Small intestine (tissue), 7 donors: ENCODE measurements around the gene IFITM1. TPM values are rescaled to one million over a fixed set of nuclear protein-coding genes. Genes with fewer than 3 reads are reported as not detected.
"Not testable (repeated sequence)": the region's sequence is repeated elsewhere in the genome, so short reads cannot be mapped to it uniquely, and the experiment has no call there.

Experiments
- DNase-seq, 2 donors: peaks; one replicate each; pipeline versions ENCODE4 v3.0.0 to v3.0.0-alpha.2; 2013
- FAIRE-seq: peaks from 2 replicates; lab custom pipeline; 2012; peaks lifted over from hg19 to GRCh38; lab: Jason Lieb, UNC
- H3K27ac ChIP-seq, 3 donors: one replicate each; pipeline ENCODE4 v1.5.1; 2013; ENCODE audit warnings: low read length in 2 of 3, mild to moderate bottlenecking in 2 of 3, control low read depth in 1 of 3, inconsistent platforms in 1 of 3, low read depth in 1 of 3, moderate library complexity in 1 of 3
- H3K27me3 ChIP-seq, 3 donors: one replicate each; pipeline ENCODE4 v1.6.1; 2013; ENCODE audit warnings: low read length in 3 of 3, inconsistent platforms in 1 of 3; ENCODE audit not compliant: control insufficient read depth in 3 of 3, insufficient read depth in 3 of 3
- H3K36me3 ChIP-seq, 3 donors: one replicate each; pipeline ENCODE4 v1.6.1; 2013; ENCODE audit warnings: low read length in 3 of 3, inconsistent platforms in 1 of 3, low read depth in 1 of 3, mild to moderate bottlenecking in 1 of 3, moderate library complexity in 1 of 3; ENCODE audit not compliant: control insufficient read depth in 3 of 3, insufficient read depth in 2 of 3
- H3K4me1 ChIP-seq, 3 donors: one replicate each; pipeline ENCODE4 v1.6.1; 2013; ENCODE audit warnings: low read length in 2 of 3, inconsistent platforms in 1 of 3, low read depth in 1 of 3, mild to moderate bottlenecking in 1 of 3, moderate library complexity in 1 of 3; ENCODE audit not compliant: control insufficient read depth in 3 of 3, insufficient read depth in 2 of 3
- H3K4me3 ChIP-seq, 3 donors: one replicate each; pipeline ENCODE4 v1.5.1; 2013; ENCODE audit warnings: low read length in 3 of 3, control low read depth in 1 of 3, inconsistent platforms in 1 of 3, low read depth in 1 of 3, mild to moderate bottlenecking in 1 of 3, moderate library complexity in 1 of 3
- H3K9me3 ChIP-seq, 2 donors: one replicate each; pipeline ENCODE4 v1.6.1; 2013; ENCODE audit warnings: low read depth in 1 of 2, low read length in 1 of 2; ENCODE audit not compliant: control insufficient read depth in 2 of 2, insufficient read depth in 1 of 2
- WGBS, 3 donors: extraction: QIAGEN DNeasy Blood & Tissue Kit; methylation state at CpG; one replicate each; pipeline ENCODE4 v1.1.7; 2013; 5-methylcytosine and 5-hydroxymethylcytosine counted together
- polyA plus RNA-seq, 4 donors: library from polyadenylated mRNA; stranded (reverse) in 3 of 4; unstranded in 1 of 4; fragments of 200-250 nt in 3 of 4; fragments of 120-200 nt in 1 of 4; gene quantifications; one replicate each; pipeline versions ENCODE4 v1.2.1 to v1.2.3, GENCODE V29; 2013
- donor health status: healthy with polysubstance abuse.
- donor health status: control.
- donor health status: control.
- donor health status: Bipolar disorder and iron deficiency.
- donor health status: healthy.

Gene IFITM1
- polyA plus RNA-seq, 4 donors, result 8.9 to 520 (median 146) TPM

DNA sequence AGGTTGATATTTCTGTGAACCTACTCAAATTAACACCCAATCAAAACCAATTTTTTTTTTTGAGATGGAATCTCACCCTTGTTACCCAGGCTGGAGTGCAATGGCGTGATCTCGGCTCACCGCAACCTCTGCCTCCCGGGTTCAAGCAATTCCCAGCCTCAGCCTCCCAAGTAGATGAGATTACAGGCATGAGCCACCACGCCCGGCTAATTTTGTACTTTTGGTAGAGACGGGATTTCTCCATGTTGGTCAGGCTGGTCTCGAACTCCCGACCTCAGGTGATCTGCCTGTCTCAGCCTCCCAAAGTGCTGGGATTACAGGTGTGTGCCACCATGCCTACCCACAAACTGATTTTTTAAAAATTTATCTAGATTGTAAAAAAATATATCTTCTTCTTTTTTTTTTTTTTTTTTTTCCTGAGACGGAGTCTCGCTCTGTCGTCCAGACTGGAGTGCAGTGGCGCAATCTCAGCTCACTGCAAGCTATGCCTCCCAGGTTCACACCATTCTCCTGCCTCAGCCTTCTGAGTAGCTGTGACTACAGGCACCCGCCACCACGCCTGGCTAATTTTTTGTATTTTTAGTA lies 14.8 kb downstream of the IFITM1 start:
- peaks cover 0 to 33% (median 11%) of the 10 kb centered on the region in 3 donors for H3K4me1 ChIP-seq
- WGBS, 3 donors, result 92 to 95% (median 94%) methylated on average over 15 of the region's 15 CpGs
- not testable (repeated sequence) for H3K9me3 ChIP-seq, H3K27me3 ChIP-seq, FAIRE-seq, H3K4me3 ChIP-seq, DNase-seq, H3K36me3 ChIP-seq, H3K27ac ChIP-seq

- H3K27ac ChIP-seq, result no peak overlapping the region
- no peaks in the 10 kb centered on the region for H3K9me3 ChIP-seq
- FAIRE-seq (no peak), DNase-seq (no peak)
- WGBS, 3 donors, result 93 to 97% (median 93%) methylated on average over 2 of the region's 2 CpGs
- no peaks in the 10 kb centered on the region for H3K27me3 ChIP-seq
- H3K36me3 ChIP-seq, result no peaks in the 10 kb centered on the region
- peaks cover 0 to 36% (median 14%) of the 10 kb centered on the region in 3 donors for H3K4me1 ChIP-seq
- H3K4me3 ChIP-seq, result no peak overlapping the region
These were observed 16.0 kb downstream of the IFITM1 start for GRCh38 chr11:329886-330253.

- Histone ChIP-seq H3K9me3 (no peaks in the 10 kb centered on the region), H3K4me1 (peaks cover 0 to 36% (median 14%) of the 10 kb centered on the region in 3 donors), H3K27me3 (no peaks in the 10 kb centered on the region), H3K4me3 (no peak overlapping the region), H3K27ac (no peak overlapping the region), H3K36me3 (no peaks in the 10 kb centered on the region)
- 73 to 80% (median 78%) methylated on average over 14 of the region's 14 CpGs for WGBS, 3 donors
- DNase-seq, result no peak
- no peak for FAIRE-seq
These were observed 16.5 kb downstream of the IFITM1 start for GRCh38 chr11:330307-330693.

- WGBS, 3 donors, result 65 to 86% (median 75%) methylated on average over 34 of the region's 34 CpGs
- FAIRE-seq, result no peak
- H3K4me3 ChIP-seq, result no peak overlapping the region
These were observed 17.0 kb downstream of the IFITM1 start for GRCh38 chr11:330694-331357.

DNA sequence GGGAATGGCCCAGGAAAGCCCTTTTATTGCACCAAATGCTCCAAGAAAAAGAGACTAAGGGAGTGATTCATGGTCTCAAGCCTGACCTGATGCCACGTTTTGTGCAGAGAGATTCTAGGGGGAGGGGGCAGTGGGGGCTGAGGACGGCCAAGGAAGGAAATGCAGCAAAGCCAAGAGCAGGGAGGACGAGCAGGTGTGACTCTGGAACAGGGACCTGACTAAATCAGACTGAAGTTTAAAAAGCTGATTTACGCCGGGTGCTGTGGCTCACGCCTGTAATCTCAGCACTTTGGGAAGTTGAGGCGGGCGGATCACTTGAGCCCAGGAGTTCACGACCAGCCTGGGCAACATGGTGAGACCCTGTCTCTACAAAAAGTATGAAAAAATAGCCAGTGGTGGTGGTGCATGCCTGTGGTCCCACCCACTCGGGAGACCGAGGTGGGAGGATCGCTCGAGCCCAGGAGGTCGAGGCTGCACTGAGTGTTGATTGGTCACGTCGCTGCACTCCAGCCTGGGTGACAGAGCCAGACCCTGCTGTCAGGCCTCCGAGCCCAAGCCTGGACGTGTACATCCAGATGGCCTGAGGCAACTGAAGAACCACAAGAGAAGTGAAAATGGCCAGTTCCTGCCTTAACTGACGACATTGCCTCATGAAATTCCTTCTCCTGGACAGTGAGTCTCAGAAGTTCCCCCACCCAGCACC lies 17.7 kb downstream of the IFITM1 start:
- DNase-seq (no peak), FAIRE-seq (no peak)
- WGBS, 3 donors, result 82 to 88% (median 84%) methylated on average over 17 to 19 of the region's 19 CpGs
- no peak overlapping the region for H3K27ac ChIP-seq
- H3K9me3 ChIP-seq, result no peaks in the 10 kb centered on the region
- no peaks in the 10 kb centered on the region for H3K36me3 ChIP-seq
- H3K27me3 ChIP-seq, result no peaks in the 10 kb centered on the region
- H3K4me3 ChIP-seq, result no peak overlapping the region
- H3K4me1 ChIP-seq, result peaks cover 0 to 37% (median 13%) of the 10 kb centered on the region in 3 donors

More at GRCh38 chr11:330694-331357, 17.0 kb downstream of the IFITM1 start:
- H3K9me3 ChIP-seq, result no peaks in the 10 kb centered on the region
- H3K27ac ChIP-seq, result no peak overlapping the region
- peaks cover 0 to 37% (median 14%) of the 10 kb centered on the region in 3 donors for H3K4me1 ChIP-seq
- no peaks in the 10 kb centered on the region for H3K27me3 ChIP-seq
- no peak for DNase-seq
- H3K36me3 ChIP-seq, result no peaks in the 10 kb centered on the region

DNA sequence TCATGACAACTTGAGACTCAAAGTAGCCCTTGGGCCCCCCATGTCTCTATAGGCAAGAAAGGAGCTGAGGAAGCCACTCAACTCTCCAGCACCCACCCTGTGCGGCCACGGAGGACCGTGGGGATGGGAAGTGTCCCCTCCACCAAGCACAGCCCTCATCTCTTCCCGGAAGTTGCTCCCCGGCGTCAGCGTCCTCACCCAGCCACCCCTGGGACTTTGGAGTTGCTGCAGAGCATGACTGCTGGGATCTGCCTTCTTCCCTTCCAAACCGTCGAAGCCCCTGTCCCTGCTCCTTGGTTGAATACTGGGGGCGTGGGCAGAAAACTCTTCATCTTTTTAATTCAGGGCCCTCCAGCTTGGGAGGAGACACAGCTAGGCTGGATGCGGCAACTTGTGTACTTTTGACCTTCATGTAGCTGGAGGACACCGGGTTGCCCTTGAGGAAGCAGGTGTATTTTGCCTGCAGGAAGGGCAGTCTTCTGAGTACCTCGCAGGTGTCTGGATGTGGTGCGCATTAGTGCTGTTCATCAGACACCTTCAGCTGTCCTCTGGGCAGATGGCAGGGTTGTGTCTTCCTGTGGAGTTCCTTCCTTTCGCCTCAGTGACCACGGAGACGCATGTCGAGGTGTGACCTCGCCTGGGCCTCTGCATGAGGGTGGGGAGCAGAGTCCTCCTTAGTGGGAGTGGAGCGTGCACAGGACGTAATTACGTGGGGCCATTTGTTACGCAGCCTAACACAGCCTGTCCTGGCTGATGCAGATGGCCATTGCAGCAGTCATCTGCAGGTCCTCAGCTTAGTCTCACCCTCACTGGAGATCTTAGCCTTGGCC lies 19.0 kb downstream of the IFITM1 start:
- FAIRE-seq, result no peak
- H3K36me3 ChIP-seq, result no peaks in the 10 kb centered on the region
- WGBS, 3 donors, result 79 to 90% (median 82%) methylated on average over 23 of the region's 23 CpGs
- H3K4me1 ChIP-seq, result peaks cover 0 to 30% (median 7%) of the 10 kb centered on the region in 3 donors
- no peak overlapping the region for H3K4me3 ChIP-seq
- H3K27me3 ChIP-seq, result no peaks in the 10 kb centered on the region
- no peaks in the 10 kb centered on the region for H3K9me3 ChIP-seq
- no peak overlapping the region for H3K27ac ChIP-seq
- DNase-seq, result no peak

DNA sequence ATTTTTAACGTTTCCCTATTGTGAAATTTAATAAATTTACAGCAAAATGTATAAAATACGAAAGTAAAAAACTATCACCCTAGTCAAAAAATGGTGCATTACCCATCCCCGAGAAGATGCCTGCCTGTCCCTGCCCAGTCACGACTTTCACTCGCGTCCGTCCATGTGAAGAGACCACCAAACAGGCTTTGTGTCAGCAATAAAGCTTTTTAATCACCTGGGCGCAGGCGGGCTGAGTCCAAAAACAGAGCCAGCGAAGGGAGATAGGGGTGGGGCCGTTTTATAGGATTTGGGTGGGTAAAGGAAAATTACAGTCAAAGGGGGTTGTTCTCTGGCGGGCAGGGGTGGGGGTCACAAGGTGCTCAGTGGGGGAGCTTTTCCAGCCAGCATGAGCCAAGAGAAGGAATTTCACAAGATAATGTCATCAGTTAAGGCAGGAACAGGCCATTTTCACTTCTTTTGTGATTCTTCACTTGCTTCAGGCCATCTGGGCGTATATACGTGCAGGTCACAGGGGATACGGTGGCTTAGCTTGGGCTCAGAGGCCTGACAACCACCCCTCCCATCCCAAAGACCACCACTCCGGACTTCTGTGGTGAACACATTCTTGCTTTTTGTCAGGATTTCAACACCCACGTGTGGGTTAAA lies 19.9 kb downstream of the IFITM1 start:
- DNase-seq, H3K4me3 ChIP-seq, H3K9me3 ChIP-seq, H3K27me3 ChIP-seq, H3K36me3 ChIP-seq, FAIRE-seq: not testable (repeated sequence)
- H3K27ac ChIP-seq, result peak overlapping the region in 2 of 3 donors; percentile 27 to 65
- 89% methylated on average over 17 of the region's 17 CpGs for WGBS, 3 donors
- H3K4me1 ChIP-seq, result peaks cover 0 to 30% (median 7%) of the 10 kb centered on the region in 3 donors
